K562 (cell line): Measurements from ENCODE around the gene ASB18. TPM values are rescaled to one million over a fixed set of nuclear protein-coding genes. Genes with fewer than 3 reads are reported as not detected.

Experiments used
- ATAC-seq: fragments of 200-7000 bp; cut with Tn5 transposase; 3 replicates; pipeline ENCODE4 v1.9.1; 2020; ENCODE audit warnings: moderate library complexity
- BruUV-seq: library from RNA; stranded (reverse); fragments of 400-500 nt; replicated peaks from 2 replicates; lab custom pipeline; 2021; lab: Mats Ljungman, UMichigan
- CTCF ChIA-PET: fragments of 300-600 bp; formaldehyde crosslinking; extraction: SDS; loops from one replicate; lab custom pipeline; 2021; ENCODE audit warnings: low intra/inter-chr PET ratio; lab: Yijun Ruan, JAX
- POLR2A ChIA-PET: fragments of 300-600, 350-650 bp; sonication (Branson Sonifier 250); formaldehyde crosslinking; extraction: SDS; loops from one replicate; lab custom pipeline; 2021; ENCODE audit warnings: antibody characterized with exemption, inconsistent platforms; lab: Yijun Ruan, JAX
- DNase-seq, 4 experiments: peaks; one replicate each; pipeline versions ENCODE4 v3.0.0 to v3.0.0-alpha.2; 2011 to 2018; ENCODE audit warnings: low spot score in 3 of 4, mixed read lengths in 3 of 4; ENCODE audit errors: extremely low read depth in 1 of 4
- FAIRE-seq: peaks from 2 replicates; lab custom pipeline; 2011; peaks lifted over from hg19 to GRCh38; lab: Jason Lieb, UNC
- H2AFZ ChIP-seq: 2 replicates; pipeline ENCODE4 v1.6.0; 2011; ENCODE audit warnings: low read depth, low read length, control low read depth, inconsistent platforms
- H3K27ac ChIP-seq: fragments of 200-600 bp; 3 replicates; pipeline ENCODE4 v1.8.0; 2011; ENCODE audit warnings: low read depth, mild to moderate bottlenecking, control low read depth, inconsistent platforms, low read length, moderate library complexity, mixed read lengths; ENCODE audit errors: extremely low read depth
- H3K27me3 ChIP-seq, 2 experiments: fragments of 300-600 bp in 1 of 2; 2 replicates in 1 of 2; 3 replicates in 1 of 2; pipeline versions ENCODE4 v1.6.0 to v1.8.0; 2011; ENCODE audit warnings: inconsistent platforms in 2 of 2, low read length in 2 of 2, mild to moderate bottlenecking in 1 of 2, mixed read lengths in 1 of 2, moderate library complexity in 1 of 2; ENCODE audit not compliant: control insufficient read depth in 2 of 2, insufficient read depth in 2 of 2
- H3K36me3 ChIP-seq: fragments of 300-600 bp; 3 replicates; pipeline ENCODE4 v1.8.0; 2011; ENCODE audit warnings: mild to moderate bottlenecking, low read length, inconsistent platforms; ENCODE audit not compliant: control insufficient read depth, insufficient read depth
- H3K4me1 ChIP-seq, 2 experiments: fragments of 200-600 bp in 1 of 2; replicated peaks in 1 of 2; 2 replicates in 1 of 2; 3 replicates in 1 of 2; pipeline versions ENCODE4 v1.5.1 to v1.8.0; 2011; ENCODE audit warnings: inconsistent platforms in 2 of 2, low read length in 2 of 2, mild to moderate bottlenecking in 1 of 2, mixed read lengths in 1 of 2, moderate library complexity in 1 of 2; ENCODE audit not compliant: control insufficient read depth in 2 of 2, insufficient read depth in 2 of 2
- H3K4me2 ChIP-seq: 2 replicates; pipeline ENCODE4 v1.6.1; 2011; ENCODE audit warnings: low read length, control low read depth, inconsistent platforms, mixed read lengths; ENCODE audit not compliant: insufficient read depth
- H3K4me3 ChIP-seq: fragments of 200-600 bp; sonication (generic), shearing (Covaris generic); 2 replicates; pipeline ENCODE4 v1.5.1; 2016; ENCODE audit warnings: control low read depth, inconsistent platforms
- H3K79me2 ChIP-seq: fragments of 200-600 bp; 3 replicates; pipeline ENCODE4 v1.8.0; 2011; ENCODE audit warnings: low read length, inconsistent platforms; ENCODE audit not compliant: control insufficient read depth, insufficient read depth
- H3K9ac ChIP-seq, 2 experiments: 2 replicates each; pipeline versions ENCODE4 v1.6.0 to v1.6.1; 2011; ENCODE audit warnings: low read depth in 2 of 2, low read length in 2 of 2, control low read depth in 1 of 2, inconsistent platforms in 1 of 2, mild to moderate bottlenecking in 1 of 2, mixed read lengths in 1 of 2; ENCODE audit not compliant: insufficient read depth in 1 of 2
- H3K9me1 ChIP-seq: one replicate; pipeline ENCODE4 v1.6.0; 2011; ENCODE audit warnings: inconsistent platforms, mild to moderate bottlenecking, low read length, moderate library complexity; ENCODE audit not compliant: control insufficient read depth, insufficient read depth
- H3K9me3 ChIP-seq: replicated peaks from 2 replicates; pipeline ENCODE4 v1.5.1; 2011; ENCODE audit warnings: low read depth, low read length, inconsistent platforms; ENCODE audit not compliant: control insufficient read depth, insufficient read depth
- H4K20me1 ChIP-seq: replicated peaks from 2 replicates; pipeline ENCODE4 v1.6.1; 2011; ENCODE audit warnings: low read length, inconsistent platforms, mixed read lengths; ENCODE audit not compliant: control insufficient read depth, insufficient read depth
- MED1 ChIP-seq: sonication (generic); formaldehyde crosslinking; IDR thresholded peaks from 2 replicates; pipeline ENCODE4 v1.8.1; 2023; ENCODE audit warnings: missing genetic modification reagents, borderline replicate concordance
- MEIS2 ChIP-seq: fragments of 450-650 bp; IDR thresholded peaks from 2 replicates; pipeline ENCODE4 v1.6.1; 2014; ENCODE audit warnings: mild to moderate bottlenecking; ENCODE audit not compliant: partially characterized antibody
- SLC30A9 ChIP-seq: fragments of 250-450 bp; sonication (Bioruptor Pico); IDR thresholded peaks from 2 replicates; pipeline ENCODE4 v1.8.0; 2022; ENCODE audit warnings: mild to moderate bottlenecking, moderate library complexity
- ZNF175 ChIP-seq: fragments of 200-800 bp; sonication (Bioruptor generic); IDR thresholded peaks from 2 replicates; pipeline ENCODE4 v1.6.1; 2016; ENCODE audit warnings: low read depth, mild to moderate bottlenecking, missing genetic modification characterization, missing compliant biosample characterization
- ZNF253 ChIP-seq: fragments of 250-450 bp; sonication (Bioruptor Pico); conservative IDR thresholded peaks from 2 replicates; pipeline ENCODE4 v1.6.1; 2021; ENCODE audit warnings: mild to moderate bottlenecking
- ZNF584 ChIP-seq: fragments of 200-800 bp; sonication (Bioruptor generic); IDR thresholded peaks from 2 replicates; pipeline ENCODE4 v1.6.1; 2016; ENCODE audit warnings: low read depth, mild to moderate bottlenecking, missing genetic modification characterization, missing compliant biosample characterization
- WGBS: fragments of 100-300 bp; shearing (Covaris generic); methylation state at CpG from one replicate; pipeline ENCODE4 v1.1.6; 2016; ENCODE audit warnings: low coverage, mixed read lengths; ENCODE audit not compliant: insufficient coverage; ENCODE audit errors: missing lambda C conversion rate; 5-methylcytosine and 5-hydroxymethylcytosine counted together
- in situ Hi-C: fragments of 300-500 bp; cut with MboI; formaldehyde crosslinking; loops from 4 replicates; pipeline ENCODE4 v1.15.0; 2018; ENCODE audit warnings: inconsistent platforms, mixed read lengths
- intact Hi-C: fragments of 100-400 bp; cut with micrococcal nuclease; formaldehyde crosslinking; loops from 2 replicates; pipeline ENCODE4 v1.14.2; 2022
- polyA plus RNA-seq, 8 experiments: library from polyadenylated mRNA; depleted of rRNA in 4 of 8; stranded (reverse) in 5 of 8; unstranded in 3 of 8; fragments of >200 nt; fragmentation: Nextera tagmentation in 2 of 8; fragmentation: Illumina TruSeq in 1 of 8; extraction: Ambion mirVana in 2 of 8; extraction: Trizol in 1 of 8; gene quantifications; 2 replicates each; pipeline versions ENCODE4 v1.2.1 to v1.2.3, GENCODE V29; 2011 to 2014; ENCODE audit warnings: inconsistent platforms in 1 of 8, missing spikeins in 1 of 8
- total RNA-seq, 7 experiments: library from RNA; depleted of rRNA in 6 of 7; stranded (reverse); fragments of >200 nt in 6 of 7; fragmentation: Illumina TruSeq in 2 of 7; extraction: Trizol in 2 of 7; gene quantifications; 2 replicates each; pipeline versions ENCODE4 v1.2.1 to v1.2.3, GENCODE V29; 2011 to 2021; ENCODE audit warnings: low replicate concordance in 1 of 7
- TF ChIP-seq, protein P1 (sequence below): IDR thresholded peaks from 2 replicates; pipeline ENCODE4 v1.6.1; 2016; ENCODE audit warnings: missing genetic modification characterization, missing compliant biosample characterization

The ASB18 gene
- total and polyA plus RNA-seq, 9 of the 15 experiments (the other 6 are each of a cell fraction or from before 2014, with no cell fraction given), result not detected

DNA sequence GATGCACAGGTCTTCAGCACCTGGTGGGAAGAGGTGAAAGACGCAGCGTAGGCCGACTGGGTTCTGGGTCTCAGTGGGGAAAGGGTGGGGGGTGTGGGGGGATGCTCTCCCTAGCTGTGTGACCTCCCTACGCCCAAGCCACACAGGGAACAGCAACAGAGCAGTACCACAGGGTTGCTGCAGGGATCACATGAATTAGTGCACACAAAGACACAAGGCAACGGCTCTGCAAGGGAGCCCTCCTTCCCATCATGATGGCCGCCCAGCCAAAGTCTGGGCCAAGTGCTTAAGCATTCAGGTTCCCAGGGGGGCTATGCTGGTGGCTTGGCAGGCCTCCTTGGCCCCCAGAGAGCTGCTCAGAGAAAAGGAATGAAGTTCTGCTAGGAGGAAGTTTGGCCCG, 67.8 kb downstream of the ASB18 start:
- FAIRE-seq (no peak), ATAC-seq (no peak), DNase-seq (no peak)
- no peaks in the 10 kb centered on the region for H4K20me1 ChIP-seq
- no peaks in the 10 kb centered on the region for H3K79me2 ChIP-seq
- 18% methylated on average over 4 of the region's 7 CpGs for WGBS
- ChIA-PET POLR2A (no interaction called here), CTCF (no interaction called here)
- H3K4me3 ChIP-seq, result no peak overlapping the region
- peaks cover 0 to 25% of the 10 kb centered on the region in 2 experiments; a peak in 2 of 5 replicates for H3K27me3 ChIP-seq
- BruUV-seq, result no TSS peak
- H3K9me1 ChIP-seq, result no peaks in the 10 kb centered on the region
- TF ChIP-seq MEIS2 (no peak), SLC30A9 (CRISPR knock-in tag) (no peak), ZNF175 (CRISPR knock-in tag) (no peak), ZNF253 (CRISPR knock-in tag) (no peak), MED1 (CRISPR knock-in tag) (no peak), ZNF584 (CRISPR knock-in tag) (no peak)
- TF ChIP-seq, protein P1, sequence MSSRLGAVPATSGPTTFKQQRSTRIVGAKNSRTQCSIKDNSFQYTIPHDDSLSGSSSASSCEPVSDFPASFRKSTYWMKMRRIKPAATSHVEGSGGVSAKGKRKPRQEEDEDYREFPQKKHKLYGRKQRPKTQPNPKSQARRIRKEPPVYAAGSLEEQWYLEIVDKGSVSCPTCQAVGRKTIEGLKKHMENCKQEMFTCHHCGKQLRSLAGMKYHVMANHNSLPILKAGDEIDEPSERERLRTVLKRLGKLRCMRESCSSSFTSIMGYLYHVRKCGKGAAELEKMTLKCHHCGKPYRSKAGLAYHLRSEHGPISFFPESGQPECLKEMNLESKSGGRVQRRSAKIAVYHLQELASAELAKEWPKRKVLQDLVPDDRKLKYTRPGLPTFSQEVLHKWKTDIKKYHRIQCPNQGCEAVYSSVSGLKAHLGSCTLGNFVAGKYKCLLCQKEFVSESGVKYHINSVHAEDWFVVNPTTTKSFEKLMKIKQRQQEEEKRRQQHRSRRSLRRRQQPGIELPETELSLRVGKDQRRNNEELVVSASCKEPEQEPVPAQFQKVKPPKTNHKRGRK, result no peak
- H2AFZ ChIP-seq, result no peak overlapping the region
- intact Hi-C loops, result no loop called here
- H3K4me2 ChIP-seq, result no peak overlapping the region
- H3K9me3 ChIP-seq, result no peaks in the 10 kb centered on the region
- in situ Hi-C loops, result no loop called here
- H3K27ac ChIP-seq, result no peak overlapping the region
- no peaks in the 10 kb centered on the region for H3K4me1 ChIP-seq
- H3K9ac ChIP-seq, result no peak overlapping the region
- no peaks in the 10 kb centered on the region for H3K36me3 ChIP-seq
